ENCODE measurements around the gene PLCL2.
"Not testable (repeated sequence)": the region's sequence is repeated elsewhere in the genome, so short reads cannot be mapped to it uniquely, and the experiment has no call there.

The PLCL2 gene

DNA sequence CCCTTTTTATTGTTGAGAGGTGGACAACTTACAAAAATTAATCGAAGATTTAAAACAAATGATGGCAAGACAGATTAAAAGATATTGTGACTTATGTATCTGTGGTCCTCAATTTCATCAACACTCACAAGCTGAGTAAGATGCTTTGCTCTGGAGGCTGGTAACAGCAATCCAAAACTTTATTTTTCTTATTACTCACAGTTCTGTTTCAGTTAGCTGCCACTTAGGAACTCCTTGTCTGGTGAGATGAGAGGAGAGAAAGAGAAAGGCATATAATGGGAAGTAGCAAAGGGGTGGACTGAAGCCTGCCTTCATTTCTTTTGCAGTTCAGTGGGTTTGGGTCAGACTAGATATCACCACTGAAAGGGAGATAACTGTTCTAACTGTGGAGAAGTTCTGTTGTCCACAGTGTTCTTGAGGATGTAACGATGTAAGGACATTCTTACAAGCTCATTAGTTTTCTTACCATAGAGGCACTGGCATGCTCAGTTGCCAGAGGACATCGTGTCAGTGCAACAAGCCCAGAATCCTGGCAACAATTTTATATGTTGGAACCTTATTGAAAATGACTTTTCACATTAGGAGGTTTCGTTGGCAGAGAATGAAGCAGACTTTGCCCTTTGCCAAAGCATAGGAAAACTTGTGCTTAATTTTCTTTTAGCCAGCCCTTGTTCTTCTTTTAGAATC lies 93.6 kb downstream of the PLCL2 start:
- DNase-seq = no peak

DNA sequence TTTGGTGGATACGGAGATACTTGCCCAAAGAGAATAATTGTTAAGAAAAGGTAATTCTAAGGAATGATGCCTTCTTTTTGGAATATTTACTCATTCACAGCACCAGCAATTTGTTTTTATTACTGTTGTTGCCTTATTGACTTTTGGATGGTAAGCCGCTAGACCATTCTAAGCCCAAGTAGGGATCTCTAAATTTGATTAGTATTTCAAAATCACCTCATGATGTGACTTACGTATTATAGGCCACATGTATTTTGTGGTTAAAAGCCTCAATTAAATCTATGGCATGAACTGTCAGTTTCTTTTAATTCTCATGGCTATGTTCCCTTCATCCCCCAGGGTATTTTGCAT lies 94.1 kb downstream of the PLCL2 start:
- no peak for DNase-seq

DNA sequence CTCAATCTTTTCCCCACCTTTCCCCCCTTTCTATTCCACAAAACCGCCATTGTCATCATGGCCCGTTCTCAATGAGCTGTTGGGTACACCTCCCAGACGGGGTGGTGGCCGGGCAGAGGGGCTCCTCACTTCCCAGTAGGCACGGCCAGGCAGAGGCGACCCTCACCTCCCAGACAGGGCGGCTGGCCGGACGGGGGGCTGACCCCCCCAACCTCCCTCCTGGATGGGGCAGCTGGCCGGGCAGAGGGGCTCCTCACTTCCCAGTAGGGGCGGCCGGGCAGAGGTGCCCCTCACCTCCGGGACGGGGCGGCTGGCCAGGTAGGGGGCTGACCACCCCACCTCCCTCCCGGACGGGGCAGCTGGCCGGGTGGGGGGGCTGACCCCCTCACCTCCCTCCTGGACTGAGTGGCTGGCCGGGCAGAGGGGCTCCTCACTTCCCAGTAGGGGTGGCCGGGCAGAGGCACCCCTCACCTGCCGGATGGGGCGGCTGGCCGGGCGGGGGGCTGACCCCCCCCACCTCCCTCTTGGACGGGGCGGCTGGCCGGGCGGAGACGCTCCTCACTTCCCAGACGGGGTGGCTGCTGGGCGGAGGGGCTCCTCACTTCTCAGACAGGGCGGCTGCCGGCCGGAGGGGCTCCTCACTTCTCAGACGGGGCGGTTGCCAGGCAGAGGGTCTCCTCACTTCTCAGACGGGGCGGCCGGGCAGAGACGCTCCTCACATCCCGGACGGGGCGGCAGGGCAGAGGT lies 95.2 kb downstream of the PLCL2 start:
- not testable (repeated sequence) for DNase-seq

DNA sequence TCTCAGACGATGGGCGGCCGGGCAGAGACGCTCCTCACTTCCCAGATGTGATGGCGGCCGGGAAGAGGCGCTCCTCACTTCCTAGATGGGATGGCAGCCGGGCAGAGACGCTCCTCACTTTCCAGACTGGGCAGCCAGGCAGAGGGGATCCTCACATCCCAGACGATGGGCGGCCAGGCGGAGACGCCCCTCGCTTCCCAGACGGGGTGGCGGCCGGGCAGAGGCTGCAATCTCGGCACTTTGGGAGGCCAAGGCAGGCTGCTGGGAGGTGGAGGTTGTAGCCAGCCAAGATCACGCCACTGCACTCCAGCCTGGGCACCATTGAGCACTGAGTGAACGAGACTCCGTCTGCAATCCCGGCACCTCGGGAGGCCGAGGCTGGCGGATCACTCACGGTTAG lies 95.8 kb downstream of the PLCL2 start:
- not testable (repeated sequence) for DNase-seq

DNA sequence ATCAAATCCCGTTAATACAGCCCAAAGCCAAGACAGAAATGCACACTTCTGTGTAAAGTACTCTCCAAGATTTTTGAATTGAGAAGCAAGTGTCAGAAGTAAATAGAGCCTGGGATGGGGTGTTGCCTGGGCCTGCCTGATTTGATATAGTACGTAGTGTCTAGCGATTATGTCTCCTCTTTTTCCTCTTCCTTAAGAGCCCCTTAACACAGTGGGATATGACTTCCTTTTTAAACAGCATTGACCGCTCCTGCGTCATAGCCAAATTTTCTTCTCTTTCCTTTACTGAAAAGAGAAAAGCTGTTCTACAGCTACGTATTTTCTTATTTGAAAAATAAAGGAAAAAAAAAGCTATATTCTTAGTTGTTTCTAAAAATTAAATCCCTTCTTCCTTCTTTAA lies 97.7 kb downstream of the PLCL2 start:
- peak in 2 of 3 donors; percentile 19 to 44 for DNase-seq

DNA sequence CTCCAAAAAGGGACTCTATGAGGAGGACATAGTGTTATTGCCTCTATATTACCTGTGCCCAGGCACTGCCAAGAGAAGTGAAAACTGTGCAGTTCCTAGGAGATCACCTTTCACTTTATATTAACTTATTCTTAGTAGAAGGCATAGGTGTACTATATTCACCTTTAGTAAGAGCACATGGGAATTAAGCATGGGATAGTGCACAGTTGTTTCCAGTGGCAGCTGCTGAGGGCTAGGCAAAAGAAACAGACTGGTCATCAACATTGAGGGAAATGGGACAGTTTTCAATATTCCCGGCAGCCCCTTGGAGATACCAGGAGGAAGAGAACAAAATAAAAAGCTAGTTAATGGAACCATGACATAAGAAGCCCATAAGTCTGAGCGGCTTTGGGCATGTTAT lies 100.9 kb downstream of the PLCL2 start:
- no peak for DNase-seq

DNA sequence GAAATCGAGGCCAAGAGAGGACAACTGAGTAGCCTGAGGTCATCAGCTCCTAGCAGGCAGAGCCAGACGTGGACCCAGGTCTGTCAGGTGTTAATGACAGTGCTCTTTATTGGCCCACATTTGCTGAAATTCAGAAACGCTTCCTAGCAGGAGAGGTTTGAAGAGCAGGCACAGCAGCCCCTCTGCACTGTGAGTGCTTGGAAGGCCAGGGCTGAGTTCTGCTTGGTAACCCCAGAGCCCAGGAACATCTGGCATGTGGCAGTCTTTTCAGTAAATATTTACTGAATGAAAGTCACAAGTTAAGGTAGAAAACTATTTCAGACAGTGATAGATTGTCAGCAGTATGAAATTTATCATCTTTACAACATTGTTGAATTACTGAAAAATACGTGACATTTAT lies 102.4 kb downstream of the PLCL2 start:
- DNase-seq = no peak

DNA sequence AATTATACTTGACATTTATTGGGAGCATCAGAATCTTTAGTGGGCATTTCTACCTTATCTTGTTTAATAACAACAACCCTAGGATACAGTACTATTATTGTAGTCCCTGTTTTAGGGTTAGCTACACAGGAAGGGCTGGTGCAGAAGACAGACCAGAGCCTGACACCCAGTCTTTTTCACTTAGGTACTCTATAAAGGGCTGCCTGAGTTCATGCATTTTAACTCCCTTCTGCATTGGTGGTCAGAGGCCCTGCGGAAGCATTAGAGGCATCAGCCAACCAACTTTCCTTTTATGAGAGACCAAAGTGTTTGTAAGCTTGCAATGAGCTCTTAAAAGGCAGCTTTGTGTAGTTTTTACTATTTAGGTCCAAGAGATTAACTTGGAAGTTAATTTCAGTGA lies 105.4 kb downstream of the PLCL2 start:
- no peak for DNase-seq

DNA sequence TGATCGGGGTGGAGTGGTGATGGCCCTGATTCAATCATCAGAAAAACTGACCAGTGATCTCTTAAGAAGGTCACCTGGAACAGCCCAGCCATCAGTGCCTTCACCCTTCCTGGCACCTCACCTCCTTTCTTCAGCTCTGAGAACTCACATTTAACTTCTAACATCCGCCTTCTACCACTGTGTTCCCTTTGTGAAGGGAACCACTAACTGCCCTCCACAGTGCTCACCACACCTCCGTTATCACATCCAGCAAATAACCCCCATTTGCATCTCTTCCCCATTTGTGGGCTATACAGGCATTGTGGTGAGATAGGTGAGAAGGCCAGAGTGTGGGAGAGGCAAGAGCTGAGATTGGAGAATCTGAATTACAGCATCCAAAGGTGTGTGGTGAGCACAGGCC lies 107.4 kb downstream of the PLCL2 start:
- DNase-seq = no peak

DNA sequence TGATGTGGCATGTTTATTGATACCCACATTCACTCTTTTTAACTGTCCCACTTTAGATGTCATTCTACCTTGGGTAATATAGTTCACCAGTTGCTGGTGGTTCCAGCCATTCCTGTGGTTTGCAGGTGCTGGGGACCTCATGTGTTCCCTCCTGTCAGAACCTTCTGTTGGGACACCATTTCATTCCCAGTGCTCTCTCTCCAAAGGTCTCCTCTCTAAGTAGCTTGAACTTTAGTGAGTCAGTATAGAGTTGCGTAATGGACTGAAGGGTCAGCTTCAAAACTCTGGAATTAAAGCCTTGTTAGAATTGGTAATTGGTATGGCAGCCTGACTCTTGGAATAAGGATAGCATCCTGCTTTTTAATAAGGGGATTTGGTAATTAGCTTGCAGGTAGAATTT lies 108.5 kb downstream of the PLCL2 start:
- DNase-seq = peak; percentile 21 to 60 (median 50)

DNA sequence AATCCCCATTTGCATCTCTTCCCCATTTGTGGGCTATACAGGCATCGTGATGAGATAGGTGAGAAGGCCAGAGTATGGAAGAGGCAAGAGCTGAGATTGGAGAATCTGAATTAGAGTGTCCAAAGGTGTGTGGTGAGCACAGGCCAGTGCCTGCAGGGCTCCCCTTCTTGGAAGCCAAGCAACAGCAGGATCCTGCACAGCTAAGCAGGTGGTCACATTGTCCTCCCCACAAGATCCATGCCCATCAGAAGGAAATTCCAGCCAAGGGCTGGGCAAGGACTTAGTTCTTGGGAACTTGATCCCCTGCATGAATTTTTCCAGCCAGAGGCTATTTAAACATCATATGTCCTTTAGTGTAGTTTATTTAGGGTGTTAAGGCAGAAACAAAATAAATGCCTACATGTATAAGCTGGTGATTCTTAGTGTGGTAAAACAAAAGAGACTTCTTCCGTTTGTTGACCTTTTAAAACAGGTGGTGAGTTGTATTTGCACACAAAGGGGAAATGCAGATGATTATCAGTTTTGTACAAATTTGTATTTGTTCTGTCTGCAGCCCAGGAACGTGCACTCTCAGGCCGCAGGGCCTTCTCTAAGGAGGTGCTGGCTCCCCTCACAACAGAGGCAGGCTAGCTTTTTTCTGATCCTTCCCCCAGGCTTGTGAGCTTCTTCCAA lies 110.2 kb downstream of the PLCL2 start:
- DNase-seq = no peak

DNA sequence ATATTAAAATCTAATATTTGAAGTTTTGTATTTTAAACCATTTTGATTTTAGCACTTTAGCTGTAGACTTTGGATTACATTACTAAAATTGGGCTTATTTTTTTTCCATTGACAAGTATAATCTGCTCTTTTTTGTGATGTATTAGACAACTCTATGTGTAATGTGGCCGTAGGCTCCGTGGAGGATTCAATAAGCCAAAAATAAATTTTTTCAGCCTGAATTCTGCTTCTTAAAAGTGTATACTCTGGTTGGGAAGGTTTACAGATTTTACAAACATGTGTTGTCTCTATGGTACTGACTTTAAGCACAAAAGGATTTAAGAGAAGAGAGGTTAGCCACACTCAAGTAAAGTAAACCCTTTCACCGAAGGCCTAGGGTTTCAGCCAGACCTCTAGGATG lies 110.8 kb downstream of the PLCL2 start:
- DNase-seq = no peak

DNA sequence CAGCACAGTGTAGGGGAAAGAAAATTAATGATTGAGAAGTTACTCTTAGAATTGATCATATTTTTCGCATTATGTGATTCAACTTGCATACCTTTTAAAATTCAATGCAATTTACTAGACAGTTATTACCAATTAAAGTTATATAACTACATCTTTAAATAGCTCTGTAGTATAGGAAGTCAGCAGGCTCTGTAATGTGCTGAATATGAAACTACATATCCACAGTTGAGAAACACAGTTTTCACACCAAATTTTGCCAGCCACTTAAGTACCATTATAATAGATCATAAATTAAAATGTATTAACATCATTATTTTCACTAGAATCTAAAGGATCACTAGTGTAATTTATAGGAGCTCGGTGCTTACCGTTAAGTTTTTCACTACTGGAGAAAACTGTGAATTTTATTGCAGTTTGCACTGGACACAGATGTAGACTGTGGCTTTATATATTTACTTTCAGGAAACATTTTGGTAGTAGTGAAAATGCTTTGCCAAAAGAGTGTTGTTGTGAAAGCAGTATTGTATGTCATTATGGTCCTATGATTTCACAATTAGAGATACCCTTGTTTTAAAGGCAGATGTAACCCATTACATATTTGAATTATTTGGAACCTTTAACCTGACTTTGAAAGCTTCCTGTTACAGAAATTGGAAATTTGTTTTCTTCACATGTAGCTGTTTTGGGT lies 113.6 kb downstream of the PLCL2 start:
- DNase-seq = no peak

DNA sequence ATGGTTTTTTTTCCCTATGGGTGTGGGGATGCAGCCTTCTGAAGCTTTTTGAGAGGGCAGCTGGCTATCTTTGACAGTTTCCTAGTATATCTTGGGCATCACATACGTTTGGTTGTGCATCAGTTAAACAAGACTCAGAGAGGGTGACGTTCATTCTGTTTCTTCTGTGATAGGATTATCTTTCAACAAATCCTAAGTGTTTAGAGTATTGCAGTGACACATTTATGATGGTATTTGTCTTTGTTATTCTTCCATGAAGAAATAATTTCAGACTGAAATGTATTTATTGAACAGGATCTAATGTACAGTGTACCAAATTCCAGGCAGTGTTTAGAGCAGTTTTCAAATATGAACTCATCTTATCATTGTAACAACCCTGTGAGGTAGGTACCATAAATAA lies 114.4 kb downstream of the PLCL2 start:
- DNase-seq = no peak

DNA sequence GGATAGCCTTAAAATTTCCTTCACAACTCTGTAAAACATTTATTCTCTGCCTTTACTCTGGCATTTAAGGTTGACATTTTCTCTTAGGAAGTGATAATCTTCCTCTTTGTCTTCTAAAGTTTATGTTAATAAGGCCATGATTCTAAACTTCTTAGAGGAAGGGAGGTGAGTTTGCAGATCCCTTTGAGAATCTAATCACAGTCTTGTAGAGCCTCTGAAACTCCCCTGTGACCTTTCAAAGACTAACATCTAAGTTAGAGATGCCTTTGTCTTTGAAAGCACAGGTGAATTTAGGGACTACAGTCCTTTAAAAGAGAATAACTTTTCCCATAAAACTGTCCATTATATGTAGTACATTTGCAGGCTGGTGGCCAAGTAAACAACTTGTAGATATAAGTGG lies 115.1 kb downstream of the PLCL2 start:
- no peak for DNase-seq

DNA sequence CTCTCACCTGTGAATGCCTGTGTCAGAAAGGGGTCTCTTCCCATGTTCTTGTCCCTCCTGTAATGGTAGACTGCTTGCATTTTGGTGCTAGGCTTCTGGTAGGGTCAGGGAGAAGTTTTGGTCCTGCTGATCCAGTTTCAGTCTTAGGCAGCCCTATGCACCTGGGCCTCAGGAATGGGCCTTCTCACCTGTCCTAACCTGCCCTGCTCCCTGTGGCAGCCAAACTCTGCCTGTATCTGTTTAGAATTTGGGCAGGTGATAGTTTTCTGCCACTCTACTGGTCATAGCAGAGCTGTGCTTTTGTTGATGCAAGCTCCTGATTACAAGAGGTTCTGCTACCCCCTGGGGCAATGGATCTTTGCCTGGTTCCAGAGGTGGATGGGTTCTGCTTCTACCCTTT lies 118.7 kb downstream of the PLCL2 start:
- no peak for DNase-seq

DNA sequence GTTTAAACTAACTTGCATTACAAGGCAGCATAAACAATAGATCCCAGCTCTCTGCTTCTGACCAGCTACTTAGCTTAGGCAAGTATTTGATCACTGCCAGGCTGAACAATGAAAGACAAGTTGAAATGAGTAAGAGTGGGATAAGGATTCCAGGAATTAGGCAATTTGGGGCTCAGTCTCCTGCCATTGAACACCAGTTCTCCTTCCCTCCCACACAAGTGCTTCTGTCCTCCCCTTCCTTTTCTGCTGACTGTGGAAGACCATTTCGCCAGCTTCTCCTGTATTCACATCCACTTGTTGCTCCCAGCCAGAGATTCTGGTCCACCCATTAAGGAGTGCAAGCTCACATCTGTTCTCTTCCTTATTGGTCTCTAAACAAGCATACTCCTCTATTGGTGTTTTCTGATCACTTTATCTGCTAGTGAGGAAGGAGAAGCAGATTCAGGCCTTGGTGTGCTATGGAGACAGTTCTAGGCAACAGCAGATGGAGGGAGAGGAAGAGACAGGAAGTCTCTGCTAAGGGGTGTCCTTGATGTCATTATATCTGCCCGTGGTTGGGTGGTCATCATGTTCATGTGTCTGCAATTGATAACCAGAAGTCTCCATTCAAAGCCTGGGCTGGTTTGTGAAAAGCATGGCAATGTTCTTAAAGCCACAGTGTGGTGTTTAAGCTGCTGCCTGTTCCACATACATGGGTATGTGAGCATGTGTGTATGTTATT lies 121.5 kb downstream of the PLCL2 start:
- peak; percentile 62 to 68 (median 65) for DNase-seq

DNA sequence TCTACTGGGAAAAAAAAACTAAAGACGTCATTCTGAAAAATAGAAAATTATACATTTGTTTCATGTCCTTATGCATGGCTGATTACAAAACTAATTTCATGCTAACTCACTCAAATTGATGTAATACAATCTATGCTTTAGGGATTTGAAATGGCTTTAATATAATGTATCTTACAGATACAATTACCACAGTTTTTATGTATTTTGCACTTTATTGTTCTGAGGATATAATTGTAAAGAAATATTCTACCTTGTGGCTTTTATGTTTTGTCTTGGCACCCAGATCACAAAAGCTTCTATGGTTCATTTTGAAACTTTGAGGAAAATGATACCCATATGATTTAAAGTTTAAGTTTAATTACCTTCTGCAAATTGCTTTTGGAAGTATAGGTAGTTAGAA lies 122.5 kb downstream of the PLCL2 start:
- DNase-seq = no peak

DNA sequence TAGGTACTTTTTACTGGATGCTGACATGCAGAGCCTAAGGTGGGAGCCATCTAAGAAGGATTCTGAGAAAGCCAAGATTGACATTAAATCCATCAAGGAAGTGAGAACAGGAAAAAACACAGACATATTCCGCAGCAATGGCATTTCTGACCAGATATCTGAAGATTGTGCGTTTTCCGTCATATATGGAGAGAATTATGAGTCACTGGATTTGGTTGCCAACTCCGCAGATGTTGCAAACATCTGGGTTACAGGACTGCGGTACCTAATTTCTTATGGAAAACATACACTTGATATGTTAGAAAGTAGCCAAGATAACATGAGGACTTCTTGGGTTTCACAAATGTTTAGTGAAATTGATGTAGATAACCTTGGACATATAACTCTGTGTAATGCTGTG lies 125.1 kb downstream of the PLCL2 start:
- no peak for DNase-seq

DNA sequence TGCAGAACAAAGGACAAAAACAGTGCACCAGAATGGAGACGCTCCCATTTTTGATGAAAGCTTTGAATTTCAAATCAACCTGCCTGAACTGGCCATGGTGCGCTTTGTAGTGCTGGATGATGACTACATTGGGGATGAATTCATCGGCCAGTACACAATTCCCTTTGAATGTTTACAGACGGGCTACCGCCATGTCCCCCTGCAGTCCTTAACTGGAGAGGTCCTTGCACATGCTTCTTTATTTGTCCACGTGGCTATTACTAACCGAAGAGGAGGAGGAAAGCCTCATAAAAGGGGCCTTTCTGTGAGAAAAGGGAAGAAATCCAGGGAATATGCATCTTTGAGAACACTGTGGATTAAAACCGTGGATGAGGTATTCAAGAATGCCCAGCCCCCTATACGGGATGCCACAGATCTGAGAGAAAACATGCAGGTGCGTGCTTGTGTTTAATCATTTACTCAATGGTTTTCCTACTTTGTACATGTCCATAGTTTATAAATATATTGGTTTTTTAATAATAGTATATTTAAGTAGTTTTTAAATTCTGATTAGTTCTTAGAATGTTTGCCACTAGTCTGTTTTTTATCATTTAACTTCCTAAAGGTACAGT lies 127.1 kb downstream of the PLCL2 start:
- no peak for DNase-seq

DNA sequence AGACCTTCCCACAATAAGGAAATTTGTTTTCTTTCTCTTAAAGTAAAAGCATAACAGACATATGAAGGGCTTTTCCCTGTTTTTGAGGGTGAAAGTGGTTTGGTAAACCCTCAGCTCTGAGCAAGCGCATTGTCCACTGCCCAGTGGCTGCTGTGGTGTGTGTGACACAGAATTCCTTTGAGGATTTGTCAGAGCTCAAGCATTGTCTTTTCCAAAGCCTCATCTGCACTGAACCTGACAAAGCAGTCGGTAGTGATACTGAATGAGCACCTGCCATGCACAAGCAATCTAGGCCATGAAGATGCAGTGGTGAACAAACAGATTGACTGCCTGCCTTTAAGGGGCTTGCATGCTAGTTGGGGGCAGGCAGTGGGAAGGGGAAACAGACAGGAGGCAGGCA lies 128.3 kb downstream of the PLCL2 start:
- DNase-seq = no peak

DNA sequence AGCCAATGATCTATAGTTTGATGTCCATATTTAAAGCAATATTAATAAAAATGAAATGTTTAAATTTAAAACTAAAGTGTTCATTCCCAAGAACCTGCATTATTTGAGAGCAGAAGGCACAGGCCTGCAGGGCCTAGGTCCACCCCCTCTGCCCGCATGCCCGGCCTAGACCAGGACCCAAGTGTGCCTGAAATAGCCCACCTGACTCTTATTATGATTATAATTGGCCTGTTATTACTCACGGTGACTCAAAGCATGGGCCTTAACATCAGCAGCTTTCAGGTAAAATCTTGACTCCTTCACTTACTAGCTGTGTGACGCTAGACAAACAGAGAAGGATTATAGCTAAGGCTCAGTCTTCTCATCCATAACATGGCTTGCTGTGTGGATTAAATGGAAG lies 128.8 kb downstream of the PLCL2 start:
- DNase-seq = no peak

DNA sequence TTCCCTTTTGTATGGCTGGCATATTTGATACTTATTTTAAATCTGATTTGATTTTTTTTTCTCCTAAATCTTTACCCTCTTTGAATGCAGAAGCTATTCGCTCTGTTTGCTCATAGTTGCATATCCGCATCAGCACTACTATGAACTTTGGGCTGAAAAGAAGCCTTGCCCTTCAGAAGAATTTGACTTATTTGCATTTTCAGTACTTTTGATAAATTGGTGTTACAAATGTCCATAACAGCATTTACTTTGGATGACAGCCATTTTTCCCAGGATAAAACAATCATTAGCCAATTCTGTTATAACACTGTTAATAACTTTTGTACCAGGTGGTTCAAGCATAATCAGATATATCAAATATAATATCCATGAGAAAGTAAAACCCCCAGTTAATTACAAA lies 129.5 kb downstream of the PLCL2 start:
- no peak for DNase-seq
